ENCODE measurements around the gene PTAR1.

DNA sequence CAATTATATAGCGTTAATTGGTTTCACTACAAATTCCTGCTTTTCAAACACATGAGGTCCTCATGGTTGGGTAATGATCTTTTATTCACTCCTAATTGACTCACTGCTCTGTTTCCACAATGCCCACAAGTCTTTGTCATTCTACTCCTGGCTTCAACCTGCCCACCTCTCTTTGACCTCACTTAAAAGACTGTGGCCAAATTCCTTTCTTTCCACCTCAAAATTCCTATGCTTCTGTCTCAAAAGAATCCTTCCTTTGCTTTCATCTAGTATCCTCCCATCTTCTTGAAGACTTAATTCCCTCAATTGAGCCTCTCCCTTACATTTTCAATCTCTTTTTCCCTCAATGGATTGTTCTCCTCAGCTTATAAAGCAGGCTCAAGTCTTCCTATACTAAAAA, 92.5 kb downstream of the PTAR1 start:
- TF ChIP-seq, protein P1, sequence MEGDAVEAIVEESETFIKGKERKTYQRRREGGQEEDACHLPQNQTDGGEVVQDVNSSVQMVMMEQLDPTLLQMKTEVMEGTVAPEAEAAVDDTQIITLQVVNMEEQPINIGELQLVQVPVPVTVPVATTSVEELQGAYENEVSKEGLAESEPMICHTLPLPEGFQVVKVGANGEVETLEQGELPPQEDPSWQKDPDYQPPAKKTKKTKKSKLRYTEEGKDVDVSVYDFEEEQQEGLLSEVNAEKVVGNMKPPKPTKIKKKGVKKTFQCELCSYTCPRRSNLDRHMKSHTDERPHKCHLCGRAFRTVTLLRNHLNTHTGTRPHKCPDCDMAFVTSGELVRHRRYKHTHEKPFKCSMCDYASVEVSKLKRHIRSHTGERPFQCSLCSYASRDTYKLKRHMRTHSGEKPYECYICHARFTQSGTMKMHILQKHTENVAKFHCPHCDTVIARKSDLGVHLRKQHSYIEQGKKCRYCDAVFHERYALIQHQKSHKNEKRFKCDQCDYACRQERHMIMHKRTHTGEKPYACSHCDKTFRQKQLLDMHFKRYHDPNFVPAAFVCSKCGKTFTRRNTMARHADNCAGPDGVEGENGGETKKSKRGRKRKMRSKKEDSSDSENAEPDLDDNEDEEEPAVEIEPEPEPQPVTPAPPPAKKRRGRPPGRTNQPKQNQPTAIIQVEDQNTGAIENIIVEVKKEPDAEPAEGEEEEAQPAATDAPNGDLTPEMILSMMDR (conservative IDR thresholded peaks at IDR 0.05; ENCODE audit: low read length): no peak
- no peak for TF ChIP-seq EZH2phosphoT487 (IDR thresholded peaks at IDR 0.05; ENCODE audit: borderline replicate concordance)

All from Loucy (cell line).